GM20431 (cell line): ENCODE results near the gene CAPN8.

Experiments used
- in situ Hi-C: fragments of 300-500 bp; cut with MseI, MboI; formaldehyde crosslinking; loops from one replicate; pipeline ENCODE4 v1.15.0; 2020; ENCODE audit warnings: low sequenced_read_pairs; ENCODE audit not compliant: unreplicated experiment

The CAPN8 gene

DNA sequence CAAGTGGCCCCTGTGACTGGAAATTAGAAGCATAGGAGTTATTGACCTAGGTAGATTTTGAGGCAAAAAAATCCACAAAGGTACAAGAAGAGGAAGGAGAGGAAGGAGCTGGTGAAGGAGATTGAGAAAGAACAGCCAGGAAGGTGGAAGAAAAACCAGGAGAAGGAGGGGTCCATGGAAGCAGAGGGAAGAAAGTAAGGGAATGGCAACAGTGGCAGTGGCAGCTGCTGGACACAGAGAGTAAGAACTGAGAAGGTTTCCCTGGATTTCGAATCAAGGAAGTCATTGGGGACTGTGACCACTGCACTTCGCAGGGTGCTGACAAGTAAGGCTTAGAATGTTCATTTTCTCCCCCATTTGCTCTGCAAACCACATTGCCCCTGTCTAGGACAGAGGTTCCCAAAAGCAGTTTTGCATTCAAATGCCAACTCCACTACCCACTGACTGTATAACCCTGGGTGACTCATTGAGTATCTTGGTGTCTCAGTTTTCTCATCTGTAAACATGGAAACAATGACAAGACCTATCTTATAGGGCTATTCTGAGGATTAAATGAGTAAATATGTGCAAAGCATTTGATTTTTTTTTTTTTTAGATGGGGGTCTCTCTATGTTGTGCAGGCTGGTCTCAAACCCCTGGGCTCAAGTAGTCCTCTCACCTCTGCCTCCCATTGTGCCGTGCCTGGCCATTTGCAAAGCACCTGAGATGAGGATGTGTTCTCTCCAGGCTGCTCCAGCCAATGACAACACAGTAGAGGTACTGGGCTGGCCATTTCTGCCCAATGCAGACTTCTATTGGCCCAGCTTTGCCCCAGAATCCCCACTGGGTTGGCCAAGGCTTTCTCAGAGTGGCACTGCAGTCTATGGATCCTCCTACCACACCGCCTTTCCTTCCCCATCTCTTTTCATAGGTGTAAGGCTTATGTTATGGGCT is 37.5 kb upstream of the CAPN8 start:
- in situ Hi-C loops: no loop called here

DNA sequence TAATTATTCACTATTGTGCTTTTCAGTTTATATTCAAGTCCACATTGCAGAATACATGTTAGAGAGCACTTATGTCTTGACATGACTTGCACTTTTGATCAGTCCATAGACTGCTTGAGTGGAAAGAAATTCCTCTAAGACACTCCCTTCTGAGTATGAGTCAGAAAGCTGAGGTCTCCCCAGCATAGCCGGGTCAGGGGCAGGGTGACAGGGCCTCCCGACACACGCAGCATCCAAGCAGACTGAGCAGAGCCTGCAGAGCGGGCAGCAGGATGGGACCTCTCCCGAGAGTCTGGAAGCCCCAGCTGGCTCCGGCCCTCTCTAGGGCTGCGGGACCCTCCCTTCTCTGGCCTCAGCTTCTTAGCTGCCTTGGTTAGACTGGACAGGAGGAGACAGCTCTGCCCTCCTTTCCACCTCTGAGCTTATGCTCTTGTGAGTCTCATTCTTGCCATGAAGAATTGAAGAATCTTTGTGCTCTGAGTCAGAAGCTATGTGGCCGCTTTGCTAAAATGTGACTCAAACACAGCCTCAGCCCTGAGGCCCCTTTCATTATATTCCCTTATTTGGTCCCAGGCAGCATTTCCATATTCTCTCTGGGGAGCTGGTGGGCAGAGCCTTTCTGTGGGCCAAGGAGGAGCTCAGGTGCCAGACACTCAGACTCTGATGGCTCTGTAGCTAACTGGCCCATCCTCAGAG is 35.6 kb upstream of the CAPN8 start:
- in situ Hi-C loops: no loop called here

DNA sequence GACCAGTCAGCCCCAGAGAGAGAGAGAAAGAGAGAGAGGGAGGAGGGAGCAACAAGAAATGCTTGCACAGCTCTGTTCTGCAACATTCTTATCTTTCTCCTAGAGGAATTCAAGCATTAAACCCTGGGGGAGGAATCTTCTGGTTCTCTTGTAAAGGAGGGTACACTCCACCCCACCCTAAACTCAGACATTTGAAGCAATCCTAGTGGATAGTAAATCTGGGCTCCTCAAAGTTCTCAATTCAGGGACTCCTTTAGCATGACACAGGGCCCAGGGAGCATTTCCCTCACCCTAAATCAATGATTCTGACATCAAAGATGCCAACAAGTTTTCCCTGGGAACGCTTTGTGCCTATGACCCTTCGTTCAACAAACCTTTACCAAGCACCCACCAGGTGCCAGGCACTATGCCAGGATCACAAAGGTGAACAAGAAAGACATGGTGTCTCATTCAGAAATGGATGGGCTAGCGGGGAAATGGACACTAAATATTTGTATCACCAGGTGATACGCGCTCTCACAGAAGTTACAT is 35.0 kb upstream of the CAPN8 start:
- in situ Hi-C loops: no loop called here

DNA sequence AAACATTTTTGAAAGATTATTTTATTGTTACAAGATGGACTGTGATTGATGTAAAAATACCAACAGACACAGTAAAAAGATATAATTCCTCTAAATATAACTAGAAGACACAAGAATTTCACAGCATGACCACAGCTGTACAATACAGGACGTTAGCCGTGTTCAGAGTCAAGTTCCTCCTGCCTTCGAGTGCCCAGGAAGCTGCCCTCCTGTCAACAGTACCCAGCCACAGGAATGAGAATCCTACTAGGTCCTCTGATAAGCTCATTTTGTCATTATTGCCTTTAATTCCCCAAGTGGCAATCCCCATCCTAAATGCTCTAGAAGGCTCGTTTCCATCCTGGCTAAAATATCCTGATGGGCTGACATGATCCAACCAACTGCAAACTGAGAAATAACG is 30.4 kb upstream of the CAPN8 start:
- in situ Hi-C loops: loop anchor here (10.0 kb wide), 1 partner anchor 59 kb away; no protein-coding TSS in a partner anchor

DNA sequence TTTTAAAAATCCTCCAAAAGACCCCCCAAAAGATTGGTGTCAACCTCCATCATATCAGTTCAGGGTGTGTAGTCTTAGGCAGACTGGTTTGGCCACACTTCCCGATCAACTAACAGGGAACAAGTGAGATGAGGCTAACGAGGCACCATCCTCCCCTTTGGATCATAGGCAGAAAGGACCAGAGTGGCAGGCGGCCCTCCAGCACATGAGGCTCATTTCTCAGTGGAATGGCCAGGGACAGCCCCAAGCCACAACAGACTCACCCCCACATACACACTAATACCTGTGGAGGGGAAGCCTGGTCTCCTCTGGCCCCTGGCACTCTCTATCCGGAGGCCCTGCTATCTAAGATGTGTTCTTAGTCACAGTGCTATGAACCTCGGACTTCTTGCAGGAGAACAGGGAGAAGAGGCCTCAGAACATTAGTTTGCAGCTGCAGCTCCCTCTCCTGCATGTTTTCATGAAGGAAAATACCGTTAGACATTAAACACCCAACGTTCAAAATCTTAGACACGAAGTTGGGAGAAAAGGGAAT is 29.6 kb upstream of the CAPN8 start:
- in situ Hi-C loops: loop anchor here (10.0 kb wide), 1 partner anchor 60 kb away; no protein-coding TSS in a partner anchor

DNA sequence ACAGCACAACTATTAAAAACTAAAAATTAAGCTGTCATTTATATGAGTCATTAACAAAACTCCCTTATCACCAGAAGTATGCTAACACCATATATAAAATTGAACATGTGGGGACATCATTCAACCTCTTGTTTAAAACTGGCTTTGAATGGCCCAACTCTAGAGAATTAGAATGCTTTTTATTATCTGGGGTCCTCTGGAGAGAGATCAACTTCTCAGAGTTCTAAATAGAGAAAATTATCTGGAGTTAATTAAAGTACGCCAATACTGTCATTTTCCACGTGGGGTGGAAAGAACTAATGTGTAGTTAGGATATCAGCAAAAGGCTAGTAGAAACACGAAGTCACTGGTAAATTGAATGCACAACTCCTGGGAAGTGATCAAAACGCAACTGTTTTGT is 25.6 kb upstream of the CAPN8 start:
- in situ Hi-C loops: loop anchor here (10.0 kb wide), 1 partner anchor 64 kb away; no protein-coding TSS in a partner anchor

DNA sequence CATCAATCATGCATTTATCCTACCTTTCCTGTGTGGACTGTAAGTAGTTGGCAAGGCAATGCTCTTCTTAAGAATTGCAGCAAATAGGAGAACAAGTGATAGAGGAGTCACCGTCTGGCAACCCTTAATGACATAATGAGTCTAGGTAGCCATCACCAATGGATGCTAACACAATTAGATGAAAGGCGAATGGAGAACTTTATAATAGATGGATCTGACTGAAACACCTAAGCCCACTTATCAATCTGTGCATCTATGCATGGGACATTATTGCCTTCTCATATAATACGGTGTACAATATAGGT is 18.9 kb upstream of the CAPN8 start:
- in situ Hi-C loops: loop anchor here (10.0 kb wide), 1 partner anchor 550 kb away; no protein-coding TSS in a partner anchor

DNA sequence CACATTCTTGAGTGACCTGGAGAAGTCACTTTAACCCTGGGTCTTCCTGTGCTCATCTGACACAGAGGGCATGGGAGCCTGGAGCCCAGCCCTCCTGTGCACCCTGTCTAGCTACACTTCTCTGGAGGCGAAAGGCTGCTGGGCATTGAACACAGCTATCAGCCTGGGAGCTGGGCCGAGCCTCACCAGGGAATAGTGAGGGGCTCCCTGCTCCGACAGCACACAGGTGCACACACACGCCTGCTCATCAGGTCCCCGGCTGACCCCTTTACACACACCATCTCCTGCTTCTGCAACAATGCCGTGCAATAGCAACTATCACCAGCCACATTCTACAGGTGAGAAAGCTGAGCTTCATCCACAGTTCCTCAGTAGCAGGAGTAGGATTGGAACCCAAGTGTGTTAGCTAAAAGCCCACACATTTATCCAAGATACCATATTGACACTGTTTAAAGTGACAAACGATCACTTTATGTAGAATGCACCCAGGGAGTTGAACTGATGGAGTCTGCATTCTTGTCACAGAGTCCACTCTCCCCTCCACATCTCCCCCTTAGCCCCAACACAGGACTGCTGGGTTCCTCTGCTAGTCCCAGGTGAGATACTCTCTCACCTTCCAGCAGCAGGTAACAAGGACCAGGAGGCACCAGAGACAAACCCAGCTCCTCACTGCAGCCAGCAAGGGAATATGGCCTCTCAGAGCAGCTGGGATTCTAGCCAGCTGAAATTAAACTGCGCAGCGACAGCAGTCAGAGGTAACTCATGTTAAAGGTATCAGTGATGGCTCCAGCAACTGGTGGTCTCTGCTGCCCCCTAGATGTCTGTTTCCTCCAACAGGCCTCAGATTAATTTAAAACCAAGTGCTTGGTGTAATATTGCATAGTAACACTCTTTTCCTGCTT is 18.3 kb upstream of the CAPN8 start:
- in situ Hi-C loops: loop anchor here (10.0 kb wide), 1 partner anchor 549 kb away; no protein-coding TSS in a partner anchor

DNA sequence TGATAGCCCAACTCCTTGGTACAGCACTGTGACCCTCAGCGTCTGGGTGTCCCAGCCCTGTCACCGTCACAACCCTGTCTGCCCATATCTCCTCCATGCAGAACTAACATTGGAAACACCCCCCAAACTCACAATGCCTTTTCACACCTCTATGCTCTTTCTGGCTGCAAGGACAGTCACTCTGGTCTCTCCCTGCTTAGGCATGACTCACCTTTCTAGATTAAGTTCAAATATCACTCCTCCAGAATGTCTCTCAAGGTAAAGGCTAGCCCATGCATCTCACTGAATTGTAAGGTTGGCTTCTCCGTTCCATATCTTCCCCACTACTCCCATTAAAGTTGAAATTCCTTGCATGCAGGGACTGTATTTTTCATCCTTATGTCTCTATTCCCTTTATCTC is 17.0 kb upstream of the CAPN8 start:
- in situ Hi-C loops: loop anchor here (10.0 kb wide), 1 partner anchor 548 kb away; no protein-coding TSS in a partner anchor

DNA sequence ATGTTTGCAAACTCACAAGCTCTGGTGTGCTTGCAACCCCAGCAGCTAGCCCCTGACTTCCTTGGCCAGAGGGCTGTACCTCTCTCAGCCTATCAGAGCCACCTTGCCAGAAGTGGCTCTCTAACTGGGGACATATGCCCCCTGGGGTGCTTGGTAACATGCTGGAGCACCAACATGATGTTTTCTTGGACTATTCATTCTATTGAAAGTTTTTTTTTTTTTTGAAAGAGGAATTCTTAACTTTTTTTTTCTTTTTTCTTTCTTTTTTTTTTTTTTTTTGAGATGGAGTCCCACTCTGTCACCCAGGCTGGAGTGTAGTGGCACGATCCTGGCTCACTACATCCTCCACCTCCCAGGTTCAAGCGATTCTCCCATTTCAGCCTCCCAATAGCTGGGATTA is 14.7 kb upstream of the CAPN8 start:
- in situ Hi-C loops: loop anchor here (10.0 kb wide), 1 partner anchor 545 kb away; no protein-coding TSS in a partner anchor

DNA sequence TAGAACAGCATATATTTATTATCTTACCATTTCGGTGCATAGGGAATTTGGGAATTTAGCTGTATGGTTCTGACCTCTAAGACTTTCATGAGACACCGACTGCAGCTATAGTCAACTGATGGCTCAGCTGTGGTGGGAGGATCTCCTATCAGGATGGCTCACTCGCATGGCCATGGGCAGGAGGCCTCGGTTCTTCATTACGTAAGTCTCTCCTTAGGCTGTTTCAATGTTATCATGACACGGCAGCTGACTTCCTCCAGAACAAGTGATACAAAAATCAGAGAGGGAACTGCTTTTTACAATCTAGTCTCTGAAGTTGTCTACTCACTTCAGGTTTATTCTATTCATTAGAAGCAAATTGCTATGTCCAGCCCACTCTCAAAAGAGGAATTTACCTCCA is 13.3 kb upstream of the CAPN8 start:
- in situ Hi-C loops: no loop called here

DNA sequence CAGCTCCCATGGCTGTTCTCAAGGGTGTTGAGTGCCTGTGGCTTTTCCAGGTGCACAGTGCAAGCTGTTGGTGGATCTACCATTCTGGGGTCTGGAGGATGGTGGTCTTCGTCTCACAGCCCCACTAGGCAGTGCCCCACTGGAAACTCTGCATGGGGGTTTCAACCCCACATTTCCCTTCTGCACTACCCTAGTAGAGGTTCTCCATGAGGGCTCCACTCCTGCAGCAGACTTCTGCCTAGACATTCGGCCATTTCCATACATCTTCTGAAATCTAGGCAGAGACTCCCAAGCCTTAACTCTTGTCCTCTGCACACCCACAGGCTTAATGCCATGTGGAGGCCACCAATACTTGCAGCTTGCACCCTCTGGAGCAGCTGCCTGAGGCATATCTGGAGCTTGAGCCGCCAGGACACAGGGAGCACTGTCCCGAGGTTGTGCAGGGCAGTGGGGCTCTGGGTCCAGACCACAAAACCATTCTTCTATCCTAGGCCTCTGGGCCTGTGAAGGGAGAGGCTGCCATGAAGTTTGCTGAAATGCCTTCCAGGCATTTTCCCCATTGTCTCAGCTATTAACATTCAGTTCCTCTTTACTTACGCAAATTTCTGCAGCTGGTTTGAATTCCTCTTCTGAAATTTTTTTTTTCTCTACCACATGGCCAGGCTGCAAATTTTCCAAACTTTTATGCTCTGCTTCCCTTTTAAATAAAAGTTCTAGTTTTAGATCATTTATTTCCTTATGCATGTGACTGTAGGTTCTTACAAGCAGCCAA is 8.8 kb upstream of the CAPN8 start:
- in situ Hi-C loops: no loop called here

DNA sequence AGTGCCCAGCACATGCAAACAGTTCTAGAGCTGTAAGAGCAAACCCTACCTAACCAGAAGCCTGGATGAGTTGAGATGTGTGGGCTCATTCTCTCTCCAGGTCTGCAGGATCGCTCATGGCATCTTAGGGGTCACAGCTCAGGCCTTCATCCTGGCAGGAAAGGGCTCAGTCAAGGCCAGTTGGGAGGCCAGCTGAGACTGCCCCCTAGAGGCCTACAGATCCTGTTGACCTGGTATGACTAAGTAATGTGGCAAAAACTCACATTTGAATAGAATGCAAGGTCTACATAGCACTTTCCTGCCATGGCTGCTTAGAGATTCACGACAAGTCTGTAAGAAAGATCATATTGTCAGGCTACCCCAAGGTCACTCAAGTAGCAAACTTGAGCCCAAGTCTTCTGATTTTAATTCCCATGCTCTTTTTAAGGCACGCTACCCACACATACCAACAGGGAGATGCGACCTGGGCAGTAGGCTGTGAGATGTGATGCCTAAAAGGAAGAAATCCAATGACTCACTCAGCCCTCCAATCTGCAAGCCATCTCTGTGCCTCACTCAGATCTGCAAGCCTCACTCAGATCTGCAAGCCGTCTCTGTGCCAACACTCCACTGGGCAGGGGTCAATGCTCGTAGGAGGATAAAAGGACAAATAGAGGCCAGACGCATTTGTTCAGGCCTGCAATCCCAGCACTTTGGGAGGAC is 5.1 kb upstream of the CAPN8 start:
- in situ Hi-C loops: no loop called here

DNA sequence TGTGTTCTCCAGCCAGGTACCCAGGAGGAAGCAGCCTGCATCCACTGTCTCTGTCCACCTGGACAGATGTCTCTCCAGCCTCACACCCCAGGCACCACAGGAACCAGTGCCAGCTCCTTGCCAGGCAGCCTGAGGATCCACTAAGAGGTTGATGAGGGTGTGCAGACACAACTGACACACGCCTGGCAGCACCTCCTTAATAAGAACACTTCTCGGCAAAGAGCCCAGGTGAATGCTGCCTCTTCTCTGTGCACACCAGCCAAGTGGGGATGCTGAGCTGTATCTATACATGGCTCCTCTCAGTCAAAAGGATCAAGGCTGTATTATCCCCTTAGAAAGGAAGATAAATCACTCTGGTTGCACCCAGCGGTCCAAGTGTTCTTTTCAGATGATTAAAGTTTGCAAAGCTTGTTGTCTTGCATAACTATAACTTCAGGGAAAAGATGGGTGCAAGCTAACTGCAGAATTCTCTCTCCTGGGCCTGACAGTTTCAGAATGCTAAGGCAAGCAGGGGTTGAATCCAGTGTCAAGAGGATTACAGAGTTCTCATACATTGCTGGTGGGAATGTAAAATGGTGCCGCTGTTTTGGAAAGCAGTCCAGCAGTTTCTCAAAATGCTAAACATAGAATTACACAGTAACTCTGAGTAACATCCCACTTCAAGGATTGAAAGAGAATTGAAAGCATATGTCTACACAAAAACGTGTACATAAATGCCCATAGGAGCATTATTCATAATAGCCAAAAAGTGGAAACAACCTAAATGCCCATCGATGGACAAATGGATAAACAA is 3.7 kb upstream of the CAPN8 start:
- in situ Hi-C loops: no loop called here

DNA sequence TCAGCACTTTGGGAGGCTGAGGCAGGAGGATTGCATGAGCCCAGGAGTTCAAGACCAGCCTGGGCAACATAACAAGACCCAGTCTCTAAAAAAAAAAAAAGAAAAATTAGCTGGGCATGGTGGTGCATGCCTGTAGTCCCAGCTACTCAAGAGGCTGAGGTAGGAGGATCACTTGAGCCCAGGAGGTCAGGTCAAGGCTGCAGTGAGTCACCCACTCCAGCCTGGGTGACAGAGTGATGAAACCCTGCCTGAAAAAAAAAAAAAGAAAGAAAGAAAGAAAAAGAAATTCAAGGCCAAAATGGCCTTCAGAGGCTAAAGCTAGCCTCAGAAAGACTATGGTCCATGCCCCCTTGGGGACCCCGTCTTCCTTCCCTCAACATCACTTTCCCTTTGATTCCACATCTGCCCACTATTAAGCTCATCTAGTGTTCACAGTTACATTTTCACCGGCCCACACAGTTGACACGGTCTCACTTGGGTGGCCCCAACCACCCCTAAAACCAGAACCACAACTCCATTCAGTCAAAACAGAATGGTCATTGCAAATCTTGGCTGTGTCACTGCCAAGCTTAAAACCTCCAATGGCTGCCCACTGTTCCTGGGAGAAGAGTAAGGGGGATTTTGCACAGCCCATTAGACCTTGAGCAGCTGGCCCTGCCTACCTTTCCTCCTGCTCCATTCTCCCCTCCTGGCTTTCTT is 2.1 kb upstream of the CAPN8 start:
- in situ Hi-C loops: no loop called here

DNA sequence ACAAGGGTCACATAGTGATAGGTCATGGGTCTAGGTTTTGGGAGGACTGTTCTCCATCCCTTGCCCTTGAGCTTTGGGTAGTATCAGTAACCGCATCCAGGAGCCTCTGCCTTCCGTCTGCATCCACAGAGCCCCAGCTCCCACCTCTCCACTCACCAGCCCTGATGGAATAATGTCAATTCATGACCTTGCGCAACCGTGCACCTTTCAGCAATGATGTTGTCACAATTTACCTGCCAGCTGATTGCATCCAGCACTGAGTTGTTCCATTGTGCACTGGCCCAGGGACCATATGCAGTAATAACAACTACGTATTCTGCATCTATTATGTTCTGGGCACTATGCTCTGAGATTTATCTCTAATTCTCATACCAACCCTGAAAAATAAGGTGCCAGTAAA is 1.4 kb downstream of the CAPN8 start:
- in situ Hi-C loops: no loop called here

DNA sequence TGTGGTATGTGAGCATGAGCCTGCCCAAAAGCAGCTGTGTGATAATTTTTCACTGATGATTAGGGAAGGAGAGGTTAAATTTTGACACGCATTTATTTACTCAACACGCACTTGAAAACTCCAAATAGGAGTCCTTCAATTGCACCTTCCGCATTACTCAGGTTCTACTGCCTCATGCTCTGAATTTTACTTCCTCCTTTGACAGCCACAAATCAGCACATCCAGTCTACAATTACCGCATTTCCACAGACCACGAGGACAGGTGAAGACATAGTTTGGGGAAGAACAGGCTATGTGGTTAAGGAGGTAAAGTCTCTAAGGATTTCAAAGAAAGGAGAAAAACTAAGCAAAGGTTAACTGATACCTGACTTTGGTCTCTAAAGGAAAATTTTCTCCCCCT is 2.6 kb downstream of the CAPN8 start:
- in situ Hi-C loops: no loop called here
